Measurements from ENCODE around the gene MGA. TPM values are rescaled to one million over a fixed set of nuclear protein-coding genes. Genes with fewer than 3 reads are reported as not detected.

MGA gene
- total and polyA plus RNA-seq, 2 experiments from 2014 or later, result 42.6 to 58.9 TPM

GRCh38 chr15:41801185-41801584, 141.0 kb downstream of the MGA start (continued):
- no peak for TF ChIP-seq ZNF462 (CRISPR knock-in tag; IDR thresholded peaks at IDR 0.05)
- TF ChIP-seq NANOG (IDR thresholded peaks at IDR 0.05; ENCODE audit: borderline replicate concordance), result no peak

- Histone ChIP-seq H3K9me2 (ENCODE audit: insufficient read depth) (no peaks in the 10 kb centered on the region), H2AFZ (no peak overlapping the region), H3K27me3 (ENCODE audit: insufficient read depth) (no peaks in the 10 kb centered on the region), H3K4me3 (no peak overlapping the region), H4K20me1 (replicated peaks; ENCODE audit: insufficient read depth) (no peaks in the 10 kb centered on the region; the same call in none of the 2 replicates), H3K79me2 (replicated peaks; ENCODE audit: insufficient read depth) (no peaks in the 10 kb centered on the region), H3K4me2 (no peak overlapping the region), H3K36me3 (ENCODE audit: insufficient read depth) (no peaks in the 10 kb centered on the region), H3K27ac (ENCODE audit: low read depth) (no peak overlapping the region), H3K4me1 (ENCODE audit: insufficient read depth) (no peaks in the 10 kb centered on the region), H3F3A (replicated peaks; ENCODE audit: low read depth) (no peaks in the 10 kb centered on the region)
- H3K27ac Mint-ChIP-seq, result no peak overlapping the region
- no peaks in the 10 kb centered on the region for H3K9me3 Mint-ChIP-seq
- peaks cover 2% of the 10 kb centered on the region; the same call in 1 of the 3 replicates for H3K4me1 Mint-ChIP-seq
- TF ChIP-seq ZNF114 (CRISPR knock-in tag; IDR thresholded peaks at IDR 0.05) (no peak), ZNF462 (CRISPR knock-in tag; IDR thresholded peaks at IDR 0.05) (no peak), CREB1 (CRISPR knock-in tag; IDR thresholded peaks at IDR 0.05; ENCODE audit: low read depth) (no peak), STAT1 (IDR thresholded peaks at IDR 0.05; ENCODE audit: unreplicated experiment) (no peak)
- no peak for DNase-seq (ENCODE audit: low spot score)
- no peaks in the 10 kb centered on the region for H3K36me3 Mint-ChIP-seq (ENCODE audit: low read depth)
- ATAC-seq, result no peak
- peaks cover 3% of the 10 kb centered on the region for H3K27me3 Mint-ChIP-seq (ENCODE audit: insufficient read depth, low read depth, poor library complexity)
- no peak overlapping the region for H3K4me3 Mint-ChIP-seq
Observed at GRCh38 chr15:41801850-41802455, 141.7 kb downstream of the MGA start.
